K562 (cell line): ENCODE measurements around the gene SERINC3. TPM values are rescaled to one million over a fixed set of nuclear protein-coding genes. Genes with fewer than 3 reads are reported as not detected.

ENCODE experiments used
- ATF7 ChIP-seq: fragments of 450-650 bp; IDR thresholded peaks from 2 replicates; pipeline ENCODE4 v1.7.1; 2014; ENCODE audit warnings: mild to moderate bottlenecking, moderate library complexity
- HDAC2 ChIP-seq: fragments of 450-650 bp; IDR thresholded peaks from 2 replicates; pipeline ENCODE4 v1.6.1; 2016; ENCODE audit warnings: mild to moderate bottlenecking
- HIVEP1 ChIP-seq: fragments of 250-450 bp; sonication (Bioruptor Pico); IDR thresholded peaks from 2 replicates; pipeline ENCODE4 v1.4.0; 2020; ENCODE audit warnings: mild to moderate bottlenecking
- HNRNPL ChIP-seq: fragments of 200-400 bp; formaldehyde crosslinking; IDR thresholded peaks from 2 replicates; pipeline ENCODE4 v1.6.1; 2017; ENCODE audit warnings: low read depth, mild to moderate bottlenecking, low read length
- NFE2 ChIP-seq: IDR thresholded peaks from 2 replicates; pipeline ENCODE4 v1.6.1; 2014; ENCODE audit warnings: antibody characterized with exemption, low read depth
- RAD51 ChIP-seq: fragments of 450-650 bp; IDR thresholded peaks from 2 replicates; pipeline ENCODE4 v1.7.1; 2016; ENCODE audit warnings: low read depth, mild to moderate bottlenecking, borderline replicate concordance
- RB1 ChIP-seq: fragments of 450-650 bp; IDR thresholded peaks from 2 replicates; pipeline ENCODE4 v1.6.1; 2017; ENCODE audit warnings: low read depth, mild to moderate bottlenecking
- RBM22 ChIP-seq: fragments of 200-400 bp; formaldehyde crosslinking; IDR thresholded peaks from 2 replicates; pipeline ENCODE4 v1.6.1; 2018; ENCODE audit warnings: low read length, low read depth; ENCODE audit not compliant: poor library complexity, severe bottlenecking
- TRIM28 ChIP-seq: fragments of 450-650 bp; IDR thresholded peaks from 2 replicates; pipeline ENCODE4 v1.6.1; 2017
- ZNF551 ChIP-seq: fragments of 250-450 bp; sonication (Bioruptor Pico); IDR thresholded peaks from 2 replicates; pipeline ENCODE4 v1.5.0; 2021; ENCODE audit warnings: mild to moderate bottlenecking, moderate library complexity
- polyA plus RNA-seq, 8 experiments: library from polyadenylated mRNA; depleted of rRNA in 4 of 8; stranded (reverse) in 5 of 8; unstranded in 3 of 8; fragments of >200 nt; fragmentation: Nextera tagmentation in 2 of 8; fragmentation: Illumina TruSeq in 1 of 8; extraction: Ambion mirVana in 2 of 8; extraction: Trizol in 1 of 8; gene quantifications; 2 replicates each; pipeline versions ENCODE4 v1.2.1 to v1.2.3, GENCODE V29; 2011 to 2014; ENCODE audit warnings: inconsistent platforms in 1 of 8, missing spikeins in 1 of 8
- total RNA-seq, 7 experiments: library from RNA; depleted of rRNA in 6 of 7; stranded (reverse); fragments of >200 nt in 6 of 7; fragmentation: Illumina TruSeq in 2 of 7; extraction: Trizol in 2 of 7; gene quantifications; 2 replicates each; pipeline versions ENCODE4 v1.2.1 to v1.2.3, GENCODE V29; 2011 to 2021; ENCODE audit warnings: low replicate concordance in 1 of 7
- TF ChIP-seq, protein P1 (sequence below): fragments of 250-450 bp; sonication (Bioruptor Pico); IDR thresholded peaks from 2 replicates; pipeline ENCODE4 v1.4.0; 2020; ENCODE audit warnings: mild to moderate bottlenecking, moderate library complexity
- TF ChIP-seq, protein P2 (sequence below): fragments of 450-650 bp; formaldehyde crosslinking; IDR thresholded peaks from 2 replicates; pipeline ENCODE4 v1.4.0; 2020; ENCODE audit warnings: mild to moderate bottlenecking
- TF ChIP-seq, protein P3 (sequence below): sonication (generic); formaldehyde crosslinking; IDR thresholded peaks from 2 replicates; pipeline ENCODE4 v1.8.1; 2023; ENCODE audit warnings: mild to moderate bottlenecking, missing genetic modification reagents
- TF ChIP-seq, protein P4 (sequence below): sonication (generic); formaldehyde crosslinking; IDR thresholded peaks from 2 replicates; pipeline ENCODE4 v1.8.0; 2023; ENCODE audit warnings: missing genetic modification reagents, mild to moderate bottlenecking, borderline replicate concordance

SERINC3 gene
- total and polyA plus RNA-seq, 9 of the 15 experiments (the other 6 are each of a cell fraction or from before 2014, with no cell fraction given) = 24.7 to 107 (median 48.8) TPM

DNA sequence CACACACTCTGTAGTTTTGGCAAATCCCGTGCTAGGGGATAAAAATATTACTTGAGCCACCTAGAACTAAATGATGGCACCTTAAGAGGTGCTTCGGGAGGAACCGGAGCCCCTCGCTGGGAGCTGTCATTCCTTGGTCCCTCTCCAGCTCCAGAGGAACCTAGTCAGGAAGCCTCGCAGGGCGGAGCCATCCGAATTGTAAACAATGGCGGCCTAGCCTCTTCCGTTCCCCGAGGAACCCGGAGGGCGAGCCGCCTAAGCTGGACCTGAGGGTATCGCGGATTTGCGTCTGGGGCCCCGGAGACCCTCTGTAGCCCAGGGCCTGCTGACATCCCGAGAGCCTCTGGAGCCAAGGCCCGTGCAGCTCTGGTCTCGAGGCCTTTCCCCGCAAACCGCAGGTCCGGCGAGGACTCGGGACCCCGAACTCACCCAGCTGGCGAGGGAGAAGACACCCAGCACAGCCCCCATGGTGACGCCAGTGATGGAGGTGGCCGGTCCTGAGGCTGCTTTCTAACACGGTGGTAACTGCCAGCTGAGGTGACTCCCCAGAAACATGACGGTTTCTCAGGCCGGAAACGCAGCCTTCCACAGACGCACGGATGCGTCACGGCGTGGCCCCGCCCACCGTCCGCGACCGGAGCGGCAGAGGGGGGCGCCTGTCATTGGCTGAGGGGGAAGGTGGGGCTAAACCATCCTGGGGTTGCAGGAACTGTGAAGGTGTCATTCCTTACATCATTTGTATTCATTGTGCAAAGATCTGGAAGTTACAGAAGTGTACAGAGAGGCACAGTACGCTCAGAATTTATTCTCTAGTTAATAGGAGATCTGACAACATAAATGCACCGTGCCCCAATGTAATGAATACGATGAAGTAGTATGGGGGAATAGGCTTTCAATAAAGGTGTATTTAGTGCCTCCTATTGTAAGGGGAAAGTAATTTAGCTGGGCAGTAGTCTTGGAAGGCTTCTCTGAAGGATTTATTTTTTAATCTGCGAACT, at the start of gene SERINC3 (continued):
- TF ChIP-seq, protein P1, sequence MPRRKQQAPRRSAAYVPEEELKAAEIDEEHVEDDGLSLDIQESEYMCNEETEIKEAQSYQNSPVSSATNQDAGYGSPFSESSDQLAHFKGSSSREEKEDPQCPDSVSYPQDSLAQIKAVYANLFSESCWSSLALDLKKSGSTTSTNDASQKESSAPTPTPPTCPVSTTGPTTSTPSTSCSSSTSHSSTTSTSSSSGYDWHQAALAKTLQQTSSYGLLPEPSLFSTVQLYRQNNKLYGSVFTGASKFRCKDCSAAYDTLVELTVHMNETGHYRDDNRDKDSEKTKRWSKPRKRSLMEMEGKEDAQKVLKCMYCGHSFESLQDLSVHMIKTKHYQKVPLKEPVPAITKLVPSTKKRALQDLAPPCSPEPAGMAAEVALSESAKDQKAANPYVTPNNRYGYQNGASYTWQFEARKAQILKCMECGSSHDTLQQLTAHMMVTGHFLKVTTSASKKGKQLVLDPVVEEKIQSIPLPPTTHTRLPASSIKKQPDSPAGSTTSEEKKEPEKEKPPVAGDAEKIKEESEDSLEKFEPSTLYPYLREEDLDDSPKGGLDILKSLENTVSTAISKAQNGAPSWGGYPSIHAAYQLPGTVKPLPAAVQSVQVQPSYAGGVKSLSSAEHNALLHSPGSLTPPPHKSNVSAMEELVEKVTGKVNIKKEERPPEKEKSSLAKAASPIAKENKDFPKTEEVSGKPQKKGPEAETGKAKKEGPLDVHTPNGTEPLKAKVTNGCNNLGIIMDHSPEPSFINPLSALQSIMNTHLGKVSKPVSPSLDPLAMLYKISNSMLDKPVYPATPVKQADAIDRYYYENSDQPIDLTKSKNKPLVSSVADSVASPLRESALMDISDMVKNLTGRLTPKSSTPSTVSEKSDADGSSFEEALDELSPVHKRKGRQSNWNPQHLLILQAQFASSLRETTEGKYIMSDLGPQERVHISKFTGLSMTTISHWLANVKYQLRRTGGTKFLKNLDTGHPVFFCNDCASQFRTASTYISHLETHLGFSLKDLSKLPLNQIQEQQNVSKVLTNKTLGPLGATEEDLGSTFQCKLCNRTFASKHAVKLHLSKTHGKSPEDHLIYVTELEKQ (CRISPR knock-in tag) = no peak
- TF ChIP-seq HDAC2 (peak; percentile 69), RB1 (0 out of 2 replicates have a peak, but pooled peaks have one; percentile 41), HNRNPL (no peak), TRIM28 (0 out of 2 replicates have a peak, but pooled peaks have one; percentile 13), RBM22 (no peak), ATF7 (peak; percentile 86), RAD51 (no peak), ZNF551 (CRISPR knock-in tag) (no peak), HIVEP1 (CRISPR knock-in tag) (no peak), NFE2 (no peak)
- TF ChIP-seq, protein P2, sequence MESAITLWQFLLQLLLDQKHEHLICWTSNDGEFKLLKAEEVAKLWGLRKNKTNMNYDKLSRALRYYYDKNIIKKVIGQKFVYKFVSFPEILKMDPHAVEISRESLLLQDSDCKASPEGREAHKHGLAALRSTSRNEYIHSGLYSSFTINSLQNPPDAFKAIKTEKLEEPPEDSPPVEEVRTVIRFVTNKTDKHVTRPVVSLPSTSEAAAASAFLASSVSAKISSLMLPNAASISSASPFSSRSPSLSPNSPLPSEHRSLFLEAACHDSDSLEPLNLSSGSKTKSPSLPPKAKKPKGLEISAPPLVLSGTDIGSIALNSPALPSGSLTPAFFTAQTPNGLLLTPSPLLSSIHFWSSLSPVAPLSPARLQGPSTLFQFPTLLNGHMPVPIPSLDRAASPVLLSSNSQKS (CRISPR knock-in tag) = no peak
- TF ChIP-seq, protein P3, sequence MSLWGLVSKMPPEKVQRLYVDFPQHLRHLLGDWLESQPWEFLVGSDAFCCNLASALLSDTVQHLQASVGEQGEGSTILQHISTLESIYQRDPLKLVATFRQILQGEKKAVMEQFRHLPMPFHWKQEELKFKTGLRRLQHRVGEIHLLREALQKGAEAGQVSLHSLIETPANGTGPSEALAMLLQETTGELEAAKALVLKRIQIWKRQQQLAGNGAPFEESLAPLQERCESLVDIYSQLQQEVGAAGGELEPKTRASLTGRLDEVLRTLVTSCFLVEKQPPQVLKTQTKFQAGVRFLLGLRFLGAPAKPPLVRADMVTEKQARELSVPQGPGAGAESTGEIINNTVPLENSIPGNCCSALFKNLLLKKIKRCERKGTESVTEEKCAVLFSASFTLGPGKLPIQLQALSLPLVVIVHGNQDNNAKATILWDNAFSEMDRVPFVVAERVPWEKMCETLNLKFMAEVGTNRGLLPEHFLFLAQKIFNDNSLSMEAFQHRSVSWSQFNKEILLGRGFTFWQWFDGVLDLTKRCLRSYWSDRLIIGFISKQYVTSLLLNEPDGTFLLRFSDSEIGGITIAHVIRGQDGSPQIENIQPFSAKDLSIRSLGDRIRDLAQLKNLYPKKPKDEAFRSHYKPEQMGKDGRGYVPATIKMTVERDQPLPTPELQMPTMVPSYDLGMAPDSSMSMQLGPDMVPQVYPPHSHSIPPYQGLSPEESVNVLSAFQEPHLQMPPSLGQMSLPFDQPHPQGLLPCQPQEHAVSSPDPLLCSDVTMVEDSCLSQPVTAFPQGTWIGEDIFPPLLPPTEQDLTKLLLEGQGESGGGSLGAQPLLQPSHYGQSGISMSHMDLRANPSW (CRISPR knock-in tag) = no peak
- TF ChIP-seq, protein P4, sequence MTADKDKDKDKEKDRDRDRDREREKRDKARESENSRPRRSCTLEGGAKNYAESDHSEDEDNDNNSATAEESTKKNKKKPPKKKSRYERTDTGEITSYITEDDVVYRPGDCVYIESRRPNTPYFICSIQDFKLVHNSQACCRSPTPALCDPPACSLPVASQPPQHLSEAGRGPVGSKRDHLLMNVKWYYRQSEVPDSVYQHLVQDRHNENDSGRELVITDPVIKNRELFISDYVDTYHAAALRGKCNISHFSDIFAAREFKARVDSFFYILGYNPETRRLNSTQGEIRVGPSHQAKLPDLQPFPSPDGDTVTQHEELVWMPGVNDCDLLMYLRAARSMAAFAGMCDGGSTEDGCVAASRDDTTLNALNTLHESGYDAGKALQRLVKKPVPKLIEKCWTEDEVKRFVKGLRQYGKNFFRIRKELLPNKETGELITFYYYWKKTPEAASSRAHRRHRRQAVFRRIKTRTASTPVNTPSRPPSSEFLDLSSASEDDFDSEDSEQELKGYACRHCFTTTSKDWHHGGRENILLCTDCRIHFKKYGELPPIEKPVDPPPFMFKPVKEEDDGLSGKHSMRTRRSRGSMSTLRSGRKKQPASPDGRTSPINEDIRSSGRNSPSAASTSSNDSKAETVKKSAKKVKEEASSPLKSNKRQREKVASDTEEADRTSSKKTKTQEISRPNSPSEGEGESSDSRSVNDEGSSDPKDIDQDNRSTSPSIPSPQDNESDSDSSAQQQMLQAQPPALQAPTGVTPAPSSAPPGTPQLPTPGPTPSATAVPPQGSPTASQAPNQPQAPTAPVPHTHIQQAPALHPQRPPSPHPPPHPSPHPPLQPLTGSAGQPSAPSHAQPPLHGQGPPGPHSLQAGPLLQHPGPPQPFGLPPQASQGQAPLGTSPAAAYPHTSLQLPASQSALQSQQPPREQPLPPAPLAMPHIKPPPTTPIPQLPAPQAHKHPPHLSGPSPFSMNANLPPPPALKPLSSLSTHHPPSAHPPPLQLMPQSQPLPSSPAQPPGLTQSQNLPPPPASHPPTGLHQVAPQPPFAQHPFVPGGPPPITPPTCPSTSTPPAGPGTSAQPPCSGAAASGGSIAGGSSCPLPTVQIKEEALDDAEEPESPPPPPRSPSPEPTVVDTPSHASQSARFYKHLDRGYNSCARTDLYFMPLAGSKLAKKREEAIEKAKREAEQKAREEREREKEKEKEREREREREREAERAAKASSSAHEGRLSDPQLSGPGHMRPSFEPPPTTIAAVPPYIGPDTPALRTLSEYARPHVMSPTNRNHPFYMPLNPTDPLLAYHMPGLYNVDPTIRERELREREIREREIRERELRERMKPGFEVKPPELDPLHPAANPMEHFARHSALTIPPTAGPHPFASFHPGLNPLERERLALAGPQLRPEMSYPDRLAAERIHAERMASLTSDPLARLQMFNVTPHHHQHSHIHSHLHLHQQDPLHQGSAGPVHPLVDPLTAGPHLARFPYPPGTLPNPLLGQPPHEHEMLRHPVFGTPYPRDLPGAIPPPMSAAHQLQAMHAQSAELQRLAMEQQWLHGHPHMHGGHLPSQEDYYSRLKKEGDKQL (CRISPR knock-in tag) = no peak
